Right ventricle myocardium superior (tissue), 1 donor: Measurements from ENCODE around the gene TSR1. TPM values are rescaled to one million over a fixed set of nuclear protein-coding genes. Genes with fewer than 3 reads are reported as not detected.

ENCODE experiments used
- ATAC-seq: fragments of 200-7000 bp; cut with Tn5 transposase; one replicate; pipeline ENCODE4 v1.9.1; 2020; ENCODE audit warnings: mild to moderate bottlenecking; ENCODE audit not compliant: poor library complexity
- DNase-seq: peaks from one replicate; pipeline ENCODE4 v3.0.0-alpha.2; 2020
- intact Hi-C: fragments of 100-400 bp; cut with DNase I; formaldehyde crosslinking; loops from one replicate; pipeline ENCODE4 v1.11.2; 2022
- total RNA-seq: library from RNA; stranded (reverse); fragmentation: NEBNext Ultra II Directional; extraction: Animal tissue kit (Norgen Biotek cat#: 25700); gene quantifications from one replicate; pipeline ENCODE4 v1.2.1, GENCODE V29; 2021
- donor health status: DM: no; HTN: yes; CAD: no; lungs with severe emphysema.

The TSR1 gene
- total RNA-seq, 1 donor from 2014 or later = 19.4 TPM

DNA sequence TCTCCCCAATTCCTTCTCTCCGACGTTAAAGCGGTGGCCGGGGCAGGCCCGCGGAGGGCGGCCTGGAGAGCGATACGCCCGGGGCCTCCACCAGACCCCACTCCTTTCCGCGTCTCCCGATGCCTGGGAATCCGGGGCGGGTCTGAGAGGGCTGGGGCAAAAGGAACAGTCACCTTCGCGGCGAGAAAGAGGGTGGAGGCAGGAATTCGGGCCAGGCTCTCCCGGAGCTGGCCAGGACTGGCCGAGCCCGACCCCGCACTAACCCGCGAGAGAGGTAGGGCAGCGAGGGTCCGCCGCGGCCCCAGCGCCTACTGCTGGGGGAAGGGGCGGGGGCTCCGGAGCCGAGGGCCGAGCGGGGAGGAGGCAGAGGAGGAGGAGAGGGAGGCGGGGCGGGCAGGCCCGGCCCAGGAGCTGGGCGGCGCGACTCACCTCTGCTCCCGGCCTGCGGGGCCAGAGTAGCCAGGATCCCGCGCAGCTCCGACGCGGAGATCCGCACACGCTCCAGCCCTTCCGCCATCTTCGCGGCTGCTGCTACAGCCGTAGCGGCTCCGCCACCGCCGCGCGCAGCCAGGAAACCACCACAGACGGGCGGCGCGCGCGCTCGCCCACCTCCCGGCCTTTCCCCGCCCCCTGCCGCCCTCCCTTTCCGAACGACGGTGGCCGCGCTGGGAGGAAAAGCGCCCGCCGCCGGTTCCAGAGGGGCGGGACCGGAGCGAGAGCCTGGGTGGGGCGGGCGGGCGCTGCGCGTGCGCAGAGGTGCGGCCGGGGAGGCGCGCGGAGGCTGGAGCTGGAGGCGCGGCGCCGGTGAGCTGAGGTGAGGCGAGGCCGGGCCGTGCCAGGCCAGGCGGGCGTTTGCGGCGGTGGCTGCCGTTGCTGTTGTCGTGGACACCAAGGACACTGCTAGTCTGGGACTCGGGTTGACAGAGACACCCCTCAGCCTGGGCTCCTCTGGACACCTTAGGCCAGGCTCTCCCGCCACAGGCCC is 32.8 kb downstream of the TSR1 start, which contains the start of the genes SMG6 and SRR:
TSS of gene SMG6 (minus strand) at position 582 of the 985 bp plus-strand sequence. CDS start at position 517, 65 bp downstream.
TSS of gene SRR (plus strand) at position 747 of the 985 bp plus-strand sequence. CDS start 11,611 bp downstream, outside the sequence.
- intact Hi-C loops = no loop called here
- peak; percentile 98 for ATAC-seq

DNA sequence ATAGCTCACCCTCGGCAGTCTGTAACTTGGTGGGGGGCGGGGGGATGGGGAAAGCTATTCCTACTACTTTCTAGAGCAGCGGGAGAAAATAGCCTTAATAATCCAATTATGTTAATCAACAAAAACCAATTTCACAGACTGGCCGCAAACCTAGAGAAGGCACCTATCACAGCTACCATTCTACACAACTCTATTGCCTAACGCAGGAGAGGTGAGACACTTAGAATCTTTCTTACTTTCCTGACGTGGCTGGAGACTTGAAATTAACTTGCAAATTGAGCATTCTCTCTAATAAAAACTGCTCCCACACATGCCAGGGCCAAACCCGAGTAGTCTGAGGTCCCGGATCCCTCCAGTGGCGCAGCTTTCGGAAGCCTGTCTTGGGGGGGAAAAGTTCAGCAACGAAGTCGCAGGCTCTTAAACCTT is 33.5 kb downstream of the TSR1 start:
- DNase-seq (no peak), ATAC-seq (no peak)
- intact Hi-C loops = no loop called here

More for the DNA sequence above, 32.8 kb downstream of the TSR1 start, which contains the start of the genes SMG6 and SRR:
- peak; percentile 94 for DNase-seq

DNA sequence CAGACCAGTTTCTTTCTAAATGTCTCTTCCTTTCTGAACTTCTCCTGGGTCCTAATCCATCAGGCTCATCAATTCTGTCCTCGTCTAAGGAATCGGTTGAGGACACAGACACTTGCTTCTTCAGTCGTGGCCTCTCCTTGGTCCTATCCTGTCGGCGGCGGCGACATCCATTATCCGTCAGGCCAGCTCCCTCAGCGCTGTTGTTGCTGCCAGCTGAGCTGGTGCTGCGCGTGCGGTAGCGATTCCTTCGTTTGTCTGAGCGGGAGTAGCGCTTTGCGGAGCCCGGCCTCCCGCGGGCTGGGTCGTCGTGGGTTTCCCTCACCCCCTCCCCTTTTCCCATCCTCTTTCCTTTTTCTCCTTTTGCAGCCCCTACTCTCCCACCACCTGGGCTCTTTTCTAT is 36.5 kb downstream of the TSR1 start:
- DNase-seq = no peak

DNA sequence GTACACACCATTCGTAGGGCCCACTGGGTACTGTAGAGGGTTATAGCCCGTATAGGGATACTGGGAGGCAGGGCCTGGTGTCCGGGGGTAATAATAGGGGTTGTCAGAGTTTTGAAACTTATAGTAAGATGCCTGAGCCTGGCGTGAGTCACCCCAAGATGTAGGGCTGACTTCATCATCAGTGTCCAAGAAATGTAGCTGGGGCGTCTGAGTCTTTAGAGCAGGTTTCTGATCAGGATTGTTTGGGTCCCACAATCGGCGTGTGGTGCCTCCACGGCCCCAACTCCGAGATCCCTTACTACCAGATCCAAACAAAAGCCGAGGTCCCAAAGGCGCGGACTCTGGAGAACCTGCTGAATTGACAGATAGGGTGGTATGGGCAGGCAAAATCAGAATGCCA is 37.1 kb downstream of the TSR1 start:
- ATAC-seq (no peak), DNase-seq (no peak)
- intact Hi-C loops = no loop called here

More for the DNA sequence above, 36.5 kb downstream of the TSR1 start:
- no peak for ATAC-seq
- intact Hi-C loops = no loop called here

DNA sequence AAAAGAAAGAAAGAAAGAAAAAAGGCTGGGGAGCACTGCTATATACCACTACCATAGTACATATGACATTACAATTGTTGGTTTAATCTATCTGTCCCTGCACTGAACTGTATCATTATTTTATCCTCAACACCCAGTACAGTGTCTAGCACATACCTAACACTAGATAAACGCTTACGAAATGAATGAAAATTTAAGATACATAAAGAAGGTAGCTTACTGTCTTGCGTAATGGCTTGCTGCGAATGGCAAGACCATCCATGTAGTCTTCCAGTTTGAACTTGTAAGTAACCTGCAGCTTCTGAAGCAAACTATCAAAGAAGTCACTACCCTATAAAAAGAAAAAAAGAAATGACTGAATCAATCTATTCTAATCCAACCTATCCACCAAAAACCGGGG is 39.2 kb downstream of the TSR1 start:
- ATAC-seq (no peak), DNase-seq (no peak)
- intact Hi-C loops = no loop called here

DNA sequence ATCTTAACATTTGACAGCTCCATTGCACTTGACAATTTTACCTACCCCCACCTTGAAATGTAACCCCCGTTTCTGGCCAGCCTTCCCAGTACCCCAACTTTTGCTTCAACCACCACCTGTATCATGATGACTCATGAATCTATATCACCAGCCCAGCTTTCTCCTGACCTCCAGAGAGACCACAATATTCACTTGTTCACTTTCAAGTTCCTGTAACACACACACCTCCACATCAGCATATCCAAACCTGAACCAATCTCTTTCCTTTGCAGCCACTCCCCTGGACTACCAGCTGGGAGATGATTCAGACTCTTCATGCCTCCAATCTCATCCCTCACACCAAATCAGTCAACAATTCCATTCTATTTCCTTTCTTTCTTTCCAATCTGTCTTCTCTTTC is 40.7 kb downstream of the TSR1 start:
- intact Hi-C loops = no loop called here
- ATAC-seq (no peak), DNase-seq (no peak)

DNA sequence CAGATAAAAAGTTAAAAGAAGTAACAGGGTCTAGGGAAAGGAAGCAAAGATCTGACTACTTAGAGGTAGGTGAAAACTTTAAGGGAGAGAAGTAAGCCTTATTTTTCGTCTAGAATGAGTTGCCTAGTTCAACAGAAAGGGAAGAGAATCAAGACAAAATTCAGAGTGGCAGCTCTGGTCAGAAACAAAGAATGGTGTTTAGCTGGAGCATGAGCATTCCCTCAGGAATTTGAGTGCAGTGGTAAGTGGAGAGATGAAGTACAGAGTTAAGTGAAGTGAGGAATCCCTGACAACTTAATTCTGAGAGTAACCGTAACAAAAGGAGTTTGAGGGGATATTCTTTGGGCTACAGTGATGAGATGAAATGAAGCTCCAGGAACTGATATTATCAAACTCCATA is 44.2 kb downstream of the TSR1 start:
- intact Hi-C loops = no loop called here
- ATAC-seq (no peak), DNase-seq (no peak)

DNA sequence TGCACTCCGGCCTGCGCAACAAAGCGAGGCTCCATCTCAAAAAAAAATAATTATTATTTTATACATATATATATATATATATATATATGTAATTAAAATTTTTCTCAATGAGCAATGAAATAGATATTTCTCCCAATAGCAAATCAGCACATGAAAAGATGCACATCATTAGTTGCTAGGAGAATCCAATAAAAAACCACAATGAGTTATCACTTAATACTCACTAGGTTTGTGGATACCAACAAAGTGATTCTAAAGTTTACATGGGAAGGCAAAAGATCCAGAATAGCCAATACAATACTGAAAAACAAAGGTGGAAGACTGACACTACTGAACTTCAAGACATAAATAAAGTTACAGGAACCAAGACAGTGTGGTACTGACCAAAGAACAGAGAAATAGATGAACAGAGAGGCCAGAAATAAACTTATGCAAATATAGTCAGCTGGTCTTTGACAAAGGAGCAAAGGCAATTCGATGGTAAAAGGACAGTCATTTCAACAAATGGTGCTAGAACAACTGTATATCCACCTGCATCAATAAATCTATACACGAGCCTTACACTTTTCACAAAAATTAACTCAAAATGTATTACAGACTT is 46.3 kb downstream of the TSR1 start:
- DNase-seq = no peak
- intact Hi-C loops = no loop called here
- no peak for ATAC-seq

DNA sequence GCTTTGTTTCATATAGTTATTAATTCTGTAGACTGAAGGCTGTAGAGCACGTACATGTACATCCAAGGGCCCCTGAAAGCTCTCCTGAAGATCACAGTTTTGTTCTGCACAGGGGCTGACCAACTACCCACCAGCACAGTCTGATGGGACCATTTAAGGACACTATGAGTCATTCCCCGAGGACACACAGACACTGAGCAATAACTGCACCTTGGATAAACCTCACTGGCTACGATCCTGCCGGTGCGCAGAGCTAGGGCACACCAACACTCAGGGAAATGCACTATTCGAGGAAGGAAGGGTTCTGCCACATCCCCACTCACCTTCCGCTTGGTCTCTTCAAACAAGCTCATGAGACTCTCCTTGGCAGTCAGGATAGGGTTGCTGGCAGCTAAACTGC is 53.0 kb downstream of the TSR1 start:
- no peak for ATAC-seq
- no peak for DNase-seq
- intact Hi-C loops = no loop called here

DNA sequence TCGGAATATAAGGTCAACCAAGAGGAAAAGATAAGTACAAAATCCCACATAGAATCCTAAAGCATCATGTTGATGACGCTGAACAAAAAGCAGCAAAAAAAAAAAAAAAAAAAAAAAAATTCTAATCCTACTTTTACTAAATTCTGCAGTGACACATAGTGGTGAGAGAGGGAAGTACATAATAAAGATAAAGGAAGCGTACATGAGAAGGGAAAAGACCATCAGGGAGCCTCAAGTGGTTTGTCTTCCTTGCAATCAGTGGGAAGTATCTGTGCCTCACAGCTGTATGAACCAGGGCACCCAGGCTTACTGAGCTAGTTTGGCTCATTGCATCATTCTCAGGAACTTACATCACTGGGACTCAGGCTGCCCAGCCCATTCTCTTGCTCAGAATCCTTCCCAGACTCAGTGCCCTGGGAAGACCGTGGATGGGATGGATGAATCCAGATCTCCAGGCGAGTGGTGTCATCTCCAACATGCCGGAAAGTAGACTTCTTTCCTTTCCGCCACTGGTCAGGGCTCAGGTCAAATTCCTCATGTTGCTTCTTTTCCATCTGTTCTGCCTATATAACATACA is 53.9 kb downstream of the TSR1 start:
- intact Hi-C loops = no loop called here
- DNase-seq (no peak), ATAC-seq (peak; percentile 52)

DNA sequence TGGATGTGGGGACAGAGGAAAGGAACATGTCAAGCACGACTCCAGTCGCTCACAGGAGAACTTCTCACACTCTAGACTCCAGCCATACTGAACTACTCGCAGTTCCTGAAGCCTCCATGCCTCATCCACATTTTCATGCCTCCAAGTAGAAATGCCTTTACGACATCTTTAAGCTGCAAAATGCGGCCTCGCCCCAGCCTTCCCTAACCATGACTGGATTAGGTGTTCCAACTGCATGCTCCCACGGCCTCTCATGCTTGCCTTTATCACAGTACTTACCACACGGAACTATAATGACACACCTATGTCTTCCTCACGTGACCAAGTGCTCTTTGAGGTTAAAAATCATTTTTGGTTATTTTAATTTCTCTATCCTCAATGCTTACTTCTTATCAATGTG is 56.5 kb downstream of the TSR1 start:
- DNase-seq (no peak), ATAC-seq (no peak)
- intact Hi-C loops = no loop called here

DNA sequence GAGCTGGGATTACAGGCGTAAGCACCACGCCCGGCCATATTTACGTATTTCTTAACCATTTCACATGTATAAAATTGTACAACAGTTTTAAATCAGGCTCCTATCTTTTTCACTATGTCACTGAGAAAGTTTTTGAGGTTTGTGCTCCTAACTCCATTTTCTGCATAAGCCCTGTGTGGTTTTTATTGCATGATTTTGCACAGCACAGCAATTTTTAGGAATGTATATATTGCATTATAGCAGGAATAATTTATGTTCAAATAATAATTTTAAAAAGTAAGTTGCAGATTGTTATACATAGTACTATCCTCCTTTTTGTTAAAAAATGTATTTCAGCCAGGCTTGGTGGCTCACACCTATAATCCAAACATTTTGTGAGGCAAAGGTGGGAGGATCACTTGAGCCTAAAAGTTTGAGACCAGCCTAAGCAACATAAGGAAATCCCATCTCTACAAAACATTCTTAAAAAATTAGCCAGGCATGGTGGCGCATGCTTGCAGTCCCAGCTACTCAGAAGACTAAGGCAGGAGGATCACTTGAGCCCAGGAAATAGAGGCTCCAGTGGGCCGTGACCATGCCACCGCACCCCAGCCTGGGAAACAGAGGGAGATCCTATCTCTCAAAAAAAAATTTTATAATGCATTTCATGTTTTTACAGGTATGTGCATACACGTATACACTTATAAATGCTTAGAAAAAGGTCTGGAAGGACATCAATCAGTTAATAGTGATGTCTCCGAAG is 58.7 kb downstream of the TSR1 start:
- intact Hi-C loops = no loop called here
- DNase-seq (no peak), ATAC-seq (no peak)

DNA sequence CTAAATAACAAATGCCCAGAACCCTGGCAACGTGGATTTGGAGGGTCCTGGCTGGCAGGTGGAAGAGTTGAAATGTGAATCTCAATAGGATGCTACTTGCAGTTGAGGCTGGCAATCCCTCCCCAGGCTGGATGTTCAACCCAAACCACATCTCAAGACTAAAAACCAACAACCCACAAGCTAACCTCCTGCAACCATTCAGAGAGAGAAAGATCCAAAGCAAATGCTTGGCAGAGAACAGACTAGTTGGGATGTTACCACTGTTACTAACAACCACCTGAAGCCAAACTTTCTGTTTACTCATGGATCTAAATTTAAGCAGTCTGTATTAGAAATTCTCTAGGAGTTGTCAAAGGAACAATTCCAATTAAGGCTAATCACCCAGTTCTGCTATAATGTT is 60.5 kb downstream of the TSR1 start:
- intact Hi-C loops = no loop called here
- ATAC-seq = no peak
- no peak for DNase-seq

DNA sequence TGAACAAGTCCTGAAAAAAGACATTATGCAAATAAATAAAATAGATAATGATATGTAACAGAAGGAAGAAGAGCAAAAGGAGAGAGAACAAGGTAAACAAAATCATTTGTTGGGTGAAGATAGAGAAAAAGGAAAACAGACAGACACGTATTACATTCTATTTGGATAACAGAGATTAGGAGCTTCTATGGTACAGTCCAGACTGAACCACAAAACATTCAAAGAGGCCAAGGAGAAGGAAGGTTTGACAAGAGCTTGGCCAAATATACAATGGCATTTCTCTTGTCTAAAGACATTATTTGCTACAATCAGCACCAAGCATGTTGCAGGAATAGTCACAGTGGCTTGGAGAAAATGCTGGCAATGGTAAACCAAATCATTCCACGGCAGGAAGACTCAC is 61.8 kb downstream of the TSR1 start:
- intact Hi-C loops = no loop called here
- ATAC-seq (no peak), DNase-seq (no peak)

Other genes with a start within 250 kb of the TSR1 start
- gene SMG6, start 32.7 kb downstream of the TSR1 start, total RNA-seq = 19.3 TPM
- gene SRR, start 32.5 kb downstream of the TSR1 start, total RNA-seq = 8.3 TPM
- 23.0 TPM for gene SGSM2, start 1.0 kb upstream of the TSR1 start, total RNA-seq
- 10.1 TPM for gene MNT, start 64.6 kb upstream of the TSR1 start, total RNA-seq
- 16.7 TPM for gene METTL16, start 175.4 kb upstream of the TSR1 start, total RNA-seq